ENCODE data around the gene PLEKHG2. TPM values are rescaled to one million over a fixed set of nuclear protein-coding genes. Genes with fewer than 3 reads are reported as not detected.
A peak's percentile ranks its signal among the peaks of the same experiment; 100 is the strongest.

Gene PLEKHG2
- total RNA-seq, 1 experiment from 2014 or later = 14.0 TPM

- DNase-seq (ENCODE audit: low read depth) = peak; percentile 64
Observed at GRCh38 chr19:39406656-39407409, 5.6 kb upstream of the PLEKHG2 start, which contains the start of gene ZFP36. ZFP36 (plus strand) TSS chr19:39406847; CDS start chr19:39406905, 58 bp downstream.

GRCh38 chr19:39407410-39407659 lies 5.1 kb upstream of the PLEKHG2 start:
- DNase-seq (ENCODE audit: low read depth) = no peak

GRCh38 chr19:39407660-39408391 lies 4.6 kb upstream of the PLEKHG2 start:
- no peak for DNase-seq (ENCODE audit: low read depth)

GRCh38 chr19:39408392-39409207 lies 3.9 kb upstream of the PLEKHG2 start:
- no peak for DNase-seq (ENCODE audit: low read depth)

- DNase-seq (ENCODE audit: low read depth) = no peak
Observed at GRCh38 chr19:39409208-39410016, 3.1 kb upstream of the PLEKHG2 start.

GRCh38 chr19:39410017-39410830 lies 2.2 kb upstream of the PLEKHG2 start:
- no peak for DNase-seq (ENCODE audit: low read depth)

- DNase-seq (ENCODE audit: low read depth) = no peak
Observed at GRCh38 chr19:39410831-39411080, 1.7 kb upstream of the PLEKHG2 start.

GRCh38 chr19:39411081-39411831 lies 1.2 kb upstream of the PLEKHG2 start:
- no peak for DNase-seq (ENCODE audit: low read depth)

GRCh38 chr19:39411832-39412099 lies 703 bp upstream of the PLEKHG2 start:
- DNase-seq (ENCODE audit: low read depth) = no peak

GRCh38 chr19:39412867-39413271 lies 400 bp downstream of the PLEKHG2 start:
- no peak for DNase-seq (ENCODE audit: low read depth)

GRCh38 chr19:39413272-39413910 lies 922 bp downstream of the PLEKHG2 start:
- no peak for DNase-seq (ENCODE audit: low read depth)

- DNase-seq (ENCODE audit: low read depth) = no peak
Observed at GRCh38 chr19:39413911-39414608, 1.6 kb downstream of the PLEKHG2 start.

- DNase-seq (ENCODE audit: low read depth) = no peak
Observed at GRCh38 chr19:39415111-39416046, 2.9 kb downstream of the PLEKHG2 start.

GRCh38 chr19:39416152-39417120 lies 4.0 kb downstream of the PLEKHG2 start:
- no peak for DNase-seq (ENCODE audit: low read depth)

- DNase-seq (ENCODE audit: low read depth) = no peak
Observed at GRCh38 chr19:39417463-39418181, 5.2 kb downstream of the PLEKHG2 start.

GRCh38 chr19:39419003-39419402 lies 6.5 kb downstream of the PLEKHG2 start:
- DNase-seq (ENCODE audit: low read depth) = no peak
